ENCODE measurements around the gene LTB.

The LTB gene, protein sequence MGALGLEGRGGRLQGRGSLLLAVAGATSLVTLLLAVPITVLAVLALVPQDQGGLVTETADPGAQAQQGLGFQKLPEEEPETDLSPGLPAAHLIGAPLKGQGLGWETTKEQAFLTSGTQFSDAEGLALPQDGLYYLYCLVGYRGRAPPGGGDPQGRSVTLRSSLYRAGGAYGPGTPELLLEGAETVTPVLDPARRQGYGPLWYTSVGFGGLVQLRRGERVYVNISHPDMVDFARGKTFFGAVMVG

DNA sequence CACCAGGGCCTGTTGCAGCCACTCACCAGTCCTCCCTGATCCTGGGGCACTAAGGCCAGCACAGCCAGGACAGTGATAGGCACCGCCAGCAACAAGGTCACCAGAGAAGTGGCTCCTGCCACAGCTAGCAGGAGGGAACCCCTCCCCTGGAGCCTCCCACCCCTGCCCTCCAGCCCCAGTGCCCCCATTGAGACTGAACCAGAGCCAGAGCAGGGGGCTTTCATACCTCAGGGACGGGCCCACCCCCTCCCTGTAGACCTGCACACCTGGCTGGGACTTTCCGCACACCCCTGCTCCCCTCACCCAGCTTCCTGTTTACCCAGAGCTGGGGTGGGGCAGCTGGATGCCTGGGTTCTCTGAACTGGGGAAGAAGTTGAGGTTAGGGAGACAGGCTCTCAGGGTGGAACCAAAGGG, at the start of gene LTB:
LTB (minus strand) TSS at position 195 of the 414 bp plus-strand sequence; CDS start at position 188, 7 bp downstream.
- DNase-seq (ENCODE audit: low spot score), result no peak

DNA sequence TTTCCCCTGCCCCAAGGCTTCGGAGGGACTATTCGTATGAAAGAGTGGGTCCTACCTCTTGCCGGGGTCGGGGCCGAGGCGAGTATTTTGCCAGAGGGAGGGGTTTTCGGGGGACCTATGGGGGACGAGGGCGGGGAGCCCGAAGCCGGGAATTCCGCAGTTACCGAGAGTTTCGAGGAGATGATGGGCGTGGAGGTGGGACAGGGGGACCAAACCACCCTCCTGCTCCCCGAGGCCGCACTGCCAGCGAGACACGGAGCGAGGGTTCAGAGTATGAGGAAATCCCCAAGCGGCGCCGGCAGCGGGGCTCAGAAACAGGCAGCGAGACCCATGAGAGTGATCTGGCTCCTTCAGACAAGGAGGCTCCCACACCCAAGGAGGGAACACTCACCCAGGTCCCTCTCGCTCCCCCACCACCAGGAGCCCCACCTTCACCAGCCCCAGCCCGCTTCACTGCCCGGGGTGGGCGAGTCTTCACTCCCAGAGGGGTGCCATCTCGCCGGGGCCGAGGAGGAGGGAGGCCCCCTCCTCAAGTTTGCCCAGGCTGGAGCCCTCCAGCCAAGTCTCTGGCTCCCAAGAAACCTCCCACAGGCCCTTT, 49.6 kb upstream of the LTB start:
- no peak for DNase-seq (ENCODE audit: low spot score)

DNA sequence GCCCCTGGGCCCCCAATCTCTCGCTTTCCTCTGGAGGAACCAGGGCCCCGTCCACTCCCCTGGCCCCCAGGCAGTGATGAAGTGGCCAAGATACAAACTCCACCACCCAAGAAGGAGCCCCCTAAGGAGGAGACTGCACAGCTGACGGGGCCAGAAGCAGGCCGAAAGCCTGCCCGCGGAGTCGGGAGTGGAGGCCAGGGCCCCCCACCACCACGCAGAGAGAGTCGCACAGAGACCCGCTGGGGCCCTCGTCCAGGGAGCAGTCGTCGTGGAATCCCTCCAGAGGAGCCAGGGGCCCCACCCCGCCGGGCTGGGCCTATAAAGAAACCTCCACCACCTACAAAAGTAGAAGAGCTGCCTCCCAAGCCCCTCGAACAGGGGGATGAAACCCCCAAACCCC, 49.0 kb upstream of the LTB start:
- DNase-seq (ENCODE audit: low spot score), result no peak

DNA sequence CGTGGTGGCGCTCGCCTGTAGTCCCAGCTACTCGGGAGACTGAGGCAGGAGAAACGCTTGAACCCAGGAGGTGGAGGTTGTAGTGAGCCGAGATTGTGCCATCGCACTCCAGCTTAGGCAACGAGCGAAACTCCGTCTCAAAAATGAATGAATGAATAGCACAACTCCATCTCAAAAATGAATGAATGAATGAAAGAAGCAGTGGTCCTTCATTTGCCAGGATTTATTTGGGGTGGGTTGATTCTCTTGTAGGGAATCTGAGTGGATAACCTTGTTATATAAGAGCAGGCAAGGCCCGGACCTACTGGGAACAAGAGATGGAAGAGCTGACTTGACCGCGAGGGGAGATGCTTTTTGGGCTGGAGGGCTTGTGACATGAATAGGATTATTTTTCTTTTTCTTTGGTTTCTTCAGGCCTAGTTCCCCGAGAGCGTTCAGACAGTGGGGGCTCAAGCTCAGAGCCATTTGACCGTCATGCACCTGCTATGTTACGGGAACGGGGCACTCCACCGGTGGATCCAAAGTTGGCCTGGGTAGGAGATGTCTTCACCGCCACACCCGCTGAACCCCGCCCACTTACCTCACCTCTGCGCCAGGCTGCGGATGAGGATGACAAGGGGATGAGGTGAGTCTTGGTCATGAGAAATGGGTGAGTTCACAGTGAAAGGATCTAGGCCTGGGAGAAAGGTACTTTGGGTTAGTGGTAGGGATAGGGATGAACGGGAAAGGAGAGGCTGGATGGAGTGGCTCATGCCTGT, 48.1 kb upstream of the LTB start:
- DNase-seq (ENCODE audit: low spot score), result no peak

DNA sequence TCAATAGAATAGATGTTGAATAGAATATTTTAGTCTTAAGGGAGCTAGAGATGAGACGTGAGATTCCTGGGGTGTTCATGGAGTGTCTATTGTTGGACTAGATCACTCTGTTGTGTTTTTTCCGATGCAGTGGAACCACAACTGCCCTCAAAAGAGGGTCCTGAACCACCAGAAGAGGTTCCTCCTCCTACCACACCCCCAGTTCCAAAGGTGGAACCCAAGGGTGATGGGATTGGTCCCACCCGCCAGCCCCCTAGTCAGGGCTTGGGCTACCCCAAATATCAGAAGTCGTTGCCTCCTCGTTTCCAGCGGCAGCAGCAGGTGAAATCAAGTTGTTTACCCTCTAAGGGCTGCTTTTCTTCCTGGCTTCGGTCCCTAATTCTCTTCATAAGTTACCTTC, 46.8 kb upstream of the LTB start:
- DNase-seq (ENCODE audit: low spot score), result no peak

DNA sequence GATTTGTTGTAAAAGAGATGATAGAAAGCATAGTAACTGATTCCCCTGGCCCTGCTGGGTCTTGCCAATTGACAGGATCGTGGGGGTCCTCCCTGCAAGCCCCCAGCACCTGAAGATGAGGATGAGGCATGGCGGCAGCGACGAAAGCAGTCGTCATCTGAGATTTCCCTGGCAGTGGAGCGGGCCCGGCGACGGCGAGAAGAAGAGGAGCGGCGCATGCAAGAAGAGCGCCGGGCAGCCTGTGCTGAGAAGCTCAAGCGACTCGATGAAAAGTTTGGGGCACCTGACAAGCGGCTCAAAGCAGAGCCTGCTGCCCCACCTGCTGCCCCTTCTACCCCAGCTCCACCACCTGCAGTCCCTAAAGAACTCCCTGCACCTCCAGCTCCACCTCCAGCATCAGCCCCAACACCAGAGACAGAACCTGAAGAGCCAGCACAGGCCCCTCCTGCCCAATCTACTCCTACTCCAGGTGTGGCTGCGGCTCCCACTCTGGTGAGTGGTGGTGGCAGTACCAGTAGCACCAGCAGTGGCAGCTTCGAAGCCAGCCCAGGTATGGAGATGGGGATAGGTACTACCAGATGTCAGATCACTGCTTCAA, 45.6 kb upstream of the LTB start:
- DNase-seq (ENCODE audit: low spot score), result no peak

DNA sequence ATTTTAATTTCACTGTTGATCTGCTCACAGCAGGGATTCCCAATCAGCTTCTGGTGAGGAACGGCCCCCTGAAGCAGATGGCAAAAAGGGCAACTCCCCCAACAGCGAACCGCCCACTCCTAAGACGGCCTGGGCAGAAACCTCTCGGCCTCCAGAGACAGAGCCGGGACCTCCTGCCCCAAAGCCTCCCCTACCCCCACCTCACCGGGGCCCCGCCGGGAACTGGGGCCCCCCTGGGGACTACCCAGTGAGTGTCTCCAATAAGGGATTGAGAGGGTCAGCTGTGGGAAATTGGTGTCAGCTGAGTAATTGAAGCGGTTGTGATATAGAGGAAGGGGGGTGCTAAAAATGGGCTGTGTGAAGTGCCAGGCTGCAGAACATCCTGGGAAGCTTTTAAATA, 44.7 kb upstream of the LTB start:
- no peak for DNase-seq (ENCODE audit: low spot score)

DNA sequence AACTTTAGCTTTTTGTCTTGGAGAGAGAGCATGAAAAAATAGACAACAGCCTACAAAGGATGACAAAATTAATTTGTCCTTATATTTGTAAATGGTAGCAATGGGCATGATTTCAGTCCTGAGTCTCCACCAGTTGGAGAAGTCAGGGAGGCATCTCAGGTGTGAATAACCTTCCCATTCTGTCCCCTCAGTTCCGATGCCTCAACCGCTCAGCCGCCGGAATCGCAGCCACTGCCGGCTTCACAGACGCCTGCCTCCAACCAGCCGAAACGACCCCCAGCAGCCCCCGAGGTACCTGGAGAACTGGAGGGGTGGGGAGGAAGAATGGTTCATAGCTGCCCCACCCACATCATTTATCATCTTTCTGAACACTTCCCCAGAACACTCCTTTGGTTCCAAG, 41.8 kb upstream of the LTB start:
- DNase-seq (ENCODE audit: low spot score), result no peak

DNA sequence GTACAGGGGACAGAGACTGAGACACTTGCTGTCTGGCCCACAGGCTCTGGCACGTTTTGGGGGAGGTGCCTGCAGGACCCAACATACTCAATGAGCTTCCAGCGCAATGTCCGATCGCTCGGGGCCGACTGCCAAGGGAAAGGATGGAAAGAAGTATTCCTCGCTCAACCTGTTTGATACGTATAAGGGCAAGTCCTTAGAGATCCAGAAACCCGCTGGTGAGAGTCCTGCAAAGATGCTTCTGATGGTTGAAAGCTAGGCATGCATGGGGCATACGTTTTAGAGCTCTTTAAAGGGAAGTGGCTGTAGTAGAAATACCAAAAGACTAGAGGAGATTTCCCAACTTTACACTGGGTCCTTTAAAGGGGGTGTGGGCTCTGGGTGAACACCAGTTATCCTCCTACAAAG, 40.5 kb upstream of the LTB start:
- DNase-seq (ENCODE audit: low spot score), result no peak

DNA sequence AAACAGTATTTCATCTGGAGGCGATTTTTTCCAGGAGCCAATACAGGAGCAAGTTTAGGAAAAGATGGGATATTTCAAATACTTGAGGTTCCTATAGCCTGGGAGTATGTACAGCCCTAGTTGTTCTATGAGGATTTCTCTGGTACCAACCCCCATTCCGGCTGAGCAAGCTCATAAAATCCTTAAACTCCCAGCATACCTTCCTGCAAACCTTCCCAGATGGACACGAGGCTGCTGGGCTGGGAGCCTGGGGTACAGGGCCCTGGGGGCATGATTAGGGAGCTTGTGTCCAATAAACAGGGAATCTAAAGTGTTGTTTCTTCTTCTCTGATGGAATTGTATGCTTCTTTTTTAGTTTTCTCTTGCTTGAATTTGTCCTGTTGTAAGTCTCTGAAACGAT, 39.8 kb upstream of the LTB start:
- DNase-seq (ENCODE audit: low spot score), result no peak

DNA sequence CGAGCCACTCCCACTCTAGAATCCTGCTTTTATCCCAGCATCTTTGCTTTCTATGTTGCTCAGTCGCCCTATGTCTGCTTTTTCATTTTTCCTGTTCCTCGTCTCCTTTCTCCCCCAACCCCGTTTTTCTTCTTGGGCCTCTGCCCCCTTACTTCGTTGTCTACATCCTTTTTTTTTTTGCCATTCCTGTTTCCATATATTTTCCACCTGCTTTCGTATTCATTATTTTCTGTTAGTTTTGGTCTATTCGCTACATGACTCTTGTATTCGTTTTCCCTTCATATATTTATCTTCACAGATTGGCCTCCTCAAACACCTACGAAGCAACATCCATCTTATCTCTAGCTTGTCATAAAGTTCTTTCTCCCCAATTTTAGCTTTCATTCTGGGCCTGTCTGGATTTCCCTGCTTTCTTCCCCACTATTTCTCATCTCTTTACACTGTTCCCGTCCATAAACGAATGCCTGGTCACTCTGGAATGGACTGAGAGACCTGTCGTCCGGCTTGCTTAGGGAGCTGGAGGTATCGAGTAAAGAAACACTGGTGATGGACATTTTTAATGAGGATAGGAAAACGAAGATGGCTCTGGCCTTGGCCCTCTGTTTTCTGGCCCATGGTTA, 39.2 kb upstream of the LTB start:
- no peak for DNase-seq (ENCODE audit: low spot score)

DNA sequence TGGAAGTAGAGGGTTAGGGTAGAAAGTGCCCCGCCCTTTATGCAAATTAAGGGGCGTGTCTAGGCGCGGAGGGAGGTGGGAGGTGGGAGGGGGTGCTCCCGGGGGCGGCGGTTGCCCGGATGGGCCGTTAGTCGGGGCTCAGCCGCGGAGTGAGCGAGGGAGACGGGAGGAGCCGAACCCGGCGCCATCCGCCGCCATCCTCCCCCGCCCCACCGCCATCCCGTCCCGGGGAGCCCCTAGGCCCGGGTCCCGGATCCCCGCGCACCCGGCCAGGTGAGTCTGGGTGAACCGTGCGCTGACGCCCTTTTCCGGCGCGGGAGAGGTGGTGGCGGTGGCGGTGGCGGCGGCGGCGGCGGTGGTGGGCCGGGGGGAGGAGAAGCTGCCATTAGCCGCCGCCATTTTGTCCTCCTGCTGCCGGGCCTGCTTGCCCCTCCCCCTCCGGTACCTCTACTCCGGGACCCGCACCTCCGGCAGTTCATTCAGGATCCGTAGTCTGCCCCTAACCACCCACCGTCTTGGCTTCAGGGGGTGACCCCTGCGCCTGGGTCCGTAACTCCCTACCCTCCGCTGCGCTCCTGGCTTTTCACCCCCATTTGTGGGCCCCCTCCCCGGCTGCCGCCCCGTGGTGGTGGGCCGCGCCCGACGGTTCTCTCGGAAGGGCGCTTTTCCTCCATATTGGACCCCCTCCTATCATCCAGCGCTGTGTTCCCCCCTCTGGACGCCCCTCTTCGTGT, 38.5 kb upstream of the LTB start, which contains the start of gene PRRC2A:
PRRC2A (plus strand) TSS at position 130 of the 734 bp plus-strand sequence. CDS start 2,075 bp downstream, outside the sequence.
- peak; percentile 96 for DNase-seq (ENCODE audit: low spot score)

DNA sequence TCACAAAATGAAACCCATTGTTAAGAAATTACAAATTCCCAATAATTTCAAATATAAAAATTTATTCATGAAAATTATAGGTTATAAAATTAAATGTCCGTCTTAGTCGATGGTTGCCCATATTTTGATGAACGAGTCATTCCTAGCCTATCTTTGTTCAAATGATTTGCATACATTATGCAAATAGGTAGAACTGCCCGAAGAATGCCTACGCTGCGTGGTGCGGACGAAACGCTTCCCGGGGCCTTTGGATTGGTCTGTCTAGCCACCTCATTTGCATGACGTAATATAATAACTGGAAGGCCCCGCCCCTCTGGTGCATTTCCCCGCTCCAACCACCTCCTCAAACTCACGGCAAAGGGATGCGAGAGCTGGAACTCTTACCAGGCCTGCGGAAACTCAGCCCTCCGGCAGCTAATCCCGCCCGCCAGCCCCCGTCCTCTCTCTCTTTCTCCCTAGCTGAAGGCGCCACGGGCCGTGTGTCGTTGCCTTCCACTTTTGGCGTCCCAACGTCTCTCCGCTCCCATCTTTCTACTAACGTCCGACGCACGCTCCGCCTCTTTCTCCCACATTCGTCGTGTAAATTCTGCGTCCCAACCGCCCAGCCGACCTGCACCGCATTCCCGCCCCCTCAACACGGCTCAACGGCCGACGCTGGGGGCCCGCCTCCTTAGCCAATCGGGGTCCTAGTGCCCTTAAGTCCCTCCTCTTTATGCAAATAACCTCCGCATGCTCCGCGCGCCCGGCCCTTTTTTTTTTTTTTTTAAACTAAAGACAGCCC, 37.8 kb upstream of the LTB start:
- peak; percentile 98 for DNase-seq (ENCODE audit: low spot score)

DNA sequence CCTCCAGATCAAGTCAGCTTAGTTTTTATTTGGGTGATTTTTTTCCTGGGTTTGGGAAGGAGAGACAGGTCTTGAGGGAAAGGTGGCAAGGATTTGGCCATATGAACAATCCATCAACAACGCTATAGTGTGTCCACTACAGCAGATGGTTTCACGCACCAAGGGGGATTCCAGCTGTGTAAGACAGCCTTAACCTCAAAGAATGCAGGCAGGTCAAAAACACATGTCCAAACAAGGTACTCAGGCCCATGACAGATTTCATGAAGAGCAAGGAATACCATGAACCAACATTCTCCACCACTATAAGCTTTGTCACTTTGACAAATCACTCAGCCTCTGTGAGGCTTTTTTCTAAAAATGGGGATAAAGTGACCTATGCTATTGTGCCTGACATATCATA, 34.8 kb upstream of the LTB start:
- no peak for DNase-seq (ENCODE audit: low spot score)

DNA sequence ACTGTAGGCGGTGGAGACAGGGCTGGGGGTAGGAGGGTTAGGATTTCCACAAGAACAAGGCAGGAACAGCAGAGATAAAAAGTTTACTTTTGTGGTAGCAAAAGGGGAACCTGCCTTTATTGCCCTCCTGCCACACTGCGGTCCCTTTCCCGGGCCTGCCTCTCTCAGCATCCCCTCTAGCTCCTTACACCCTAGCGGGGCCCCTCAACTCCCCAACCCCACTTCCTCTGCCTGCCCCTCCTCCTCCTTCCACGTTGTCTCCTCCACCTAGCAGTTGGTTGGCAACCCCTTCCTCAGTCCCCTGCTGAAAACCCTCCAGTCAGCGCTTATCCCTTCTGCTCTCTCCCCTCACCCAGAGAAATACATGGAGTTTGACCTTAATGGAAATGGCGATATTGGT, 33.5 kb upstream of the LTB start:
- DNase-seq (ENCODE audit: low spot score), result no peak

DNA sequence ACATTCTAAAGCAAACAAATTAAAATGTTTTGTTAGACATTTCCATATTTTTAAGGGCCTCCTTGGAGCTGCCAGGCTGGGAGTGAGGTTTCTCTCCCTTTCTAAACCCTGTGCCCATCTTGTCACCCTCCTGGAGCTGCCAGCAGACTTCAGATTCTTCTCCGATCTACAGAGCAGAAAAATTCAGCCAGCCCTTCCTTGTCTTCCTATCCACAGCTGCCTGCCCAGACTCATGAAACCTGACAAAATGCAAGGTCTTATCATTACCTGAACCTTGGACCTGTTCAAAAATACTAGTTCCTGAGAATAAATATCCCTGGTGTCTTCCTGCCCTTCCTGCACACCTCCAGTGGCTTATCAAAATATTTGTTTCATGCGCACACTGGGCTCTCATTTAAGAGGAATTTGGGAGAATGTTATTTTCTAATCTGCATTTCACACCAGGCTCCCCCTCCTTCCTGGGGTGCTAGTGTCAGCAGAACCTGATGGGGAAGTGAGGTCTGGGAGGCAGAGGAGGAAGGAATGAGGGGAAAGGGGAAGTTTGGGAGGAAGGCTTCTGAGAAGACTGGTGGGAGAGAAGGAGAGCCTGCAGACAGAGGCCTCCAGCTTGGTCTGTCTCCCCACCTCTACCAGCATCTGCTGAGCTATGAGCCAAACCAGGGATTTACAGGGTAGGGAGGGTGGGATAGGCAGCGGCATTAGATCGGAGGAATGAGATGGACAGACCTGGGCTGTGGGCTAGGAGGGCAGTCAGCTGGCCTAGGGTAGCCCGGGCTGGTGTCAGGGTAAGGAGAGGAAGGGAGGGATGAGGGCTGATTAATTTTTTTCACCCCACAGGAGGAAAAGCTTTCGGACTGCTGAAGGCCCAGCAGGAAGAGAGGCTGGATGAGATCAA, 32.7 kb upstream of the LTB start, which contains the start of gene AIF1:
AIF1 (plus strand) TSS at position 551 of the 895 bp plus-strand sequence; CDS start at position 647, 96 bp downstream.
- no peak for DNase-seq (ENCODE audit: low spot score)

DNA sequence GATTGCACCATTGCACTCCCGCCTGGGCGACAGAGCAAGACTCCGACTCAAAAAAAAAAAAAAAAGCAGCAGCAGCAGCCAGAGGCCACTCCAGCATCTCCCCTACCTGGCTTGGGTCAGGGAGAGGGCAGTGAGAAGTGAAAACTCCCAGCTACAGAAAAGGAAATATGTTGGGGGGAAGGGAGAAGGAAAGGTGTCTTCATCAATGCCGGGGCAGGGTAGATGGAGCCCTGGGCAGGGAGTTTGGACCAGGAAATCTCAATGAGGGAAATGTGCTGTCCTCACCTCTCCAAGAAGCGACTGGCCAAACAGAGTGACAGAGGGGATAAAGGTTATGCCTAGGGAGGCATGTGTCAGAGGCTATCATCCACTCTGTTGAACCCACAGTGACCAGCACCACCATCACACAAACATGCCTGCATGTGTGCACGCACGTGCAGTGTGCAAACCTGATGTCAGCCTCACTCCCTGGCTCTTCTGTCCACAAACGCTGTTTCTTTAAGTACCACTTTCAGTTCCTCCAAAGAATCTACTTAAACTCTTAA, 31.9 kb upstream of the LTB start:
- no peak for DNase-seq (ENCODE audit: low spot score)

DNA sequence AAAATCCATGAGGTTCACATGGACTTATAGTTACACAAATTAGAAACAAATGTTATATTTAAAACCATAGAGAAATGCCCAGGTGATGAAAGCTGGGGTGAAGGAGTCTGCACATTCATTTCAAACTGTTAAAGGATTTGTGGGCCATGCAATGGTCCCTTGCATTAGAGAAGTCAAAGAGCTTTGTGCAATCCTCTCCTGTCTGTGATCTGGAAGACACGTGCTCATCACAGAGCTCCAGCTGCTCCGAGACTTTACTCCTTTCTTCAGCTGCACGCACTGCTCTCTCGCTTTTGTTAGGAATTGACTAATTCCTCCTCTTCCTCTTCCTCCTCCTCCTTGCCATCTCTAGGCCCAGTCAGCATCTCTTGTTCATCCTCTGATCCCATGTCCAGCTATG, 28.7 kb upstream of the LTB start:
- no peak for DNase-seq (ENCODE audit: low spot score)
